H9 (cell line): ENCODE measurements around the gene CDKL5. TPM values are rescaled to one million over a fixed set of nuclear protein-coding genes. Genes with fewer than 3 reads are reported as not detected.

Experiments
- DNase-seq: peaks from one replicate; pipeline ENCODE4 v3.0.0-alpha.2; 2017
- H2AFZ ChIP-seq: one replicate; pipeline ENCODE4 v1.6.1; 2013; ENCODE audit warnings: mild to moderate bottlenecking, low read length, control low read depth, moderate library complexity
- H2AK5ac ChIP-seq: 2 replicates; pipeline ENCODE4 v1.6.1; 2013; ENCODE audit warnings: low read length, control low read depth, mixed read lengths; ENCODE audit not compliant: insufficient read length
- H2BK120ac ChIP-seq: one replicate; pipeline ENCODE4 v1.6.1; 2013; ENCODE audit warnings: low read depth, mild to moderate bottlenecking, low read length, control low read depth, inconsistent platforms; ENCODE audit not compliant: poor library complexity, severe bottlenecking
- H2BK12ac ChIP-seq: 2 replicates; pipeline ENCODE4 v1.6.1; 2013; ENCODE audit warnings: low read length, control low read depth, mixed read lengths, low read depth; ENCODE audit not compliant: insufficient read length
- H2BK15ac ChIP-seq: 2 replicates; pipeline ENCODE4 v1.6.1; 2013; ENCODE audit warnings: low read depth, low read length, control low read depth
- H2BK20ac ChIP-seq: one replicate; pipeline ENCODE4 v1.6.1; 2013; ENCODE audit warnings: low read depth, mild to moderate bottlenecking, low read length, control low read depth, inconsistent platforms; ENCODE audit not compliant: poor library complexity, severe bottlenecking
- H2BK5ac ChIP-seq: 2 replicates; pipeline ENCODE4 v1.6.1; 2013; ENCODE audit warnings: low read length, control low read depth, mixed read lengths; ENCODE audit not compliant: insufficient read length
- H3K14ac ChIP-seq: 2 replicates; pipeline ENCODE4 v1.6.1; 2013; ENCODE audit warnings: low read length, control low read depth; ENCODE audit not compliant: insufficient read depth
- H3K18ac ChIP-seq: 2 replicates; pipeline ENCODE4 v1.6.1; 2013; ENCODE audit warnings: low read depth, mild to moderate bottlenecking, mixed read lengths, low read length, control low read depth; ENCODE audit not compliant: insufficient read length
- H3K23ac ChIP-seq: 2 replicates; pipeline ENCODE4 v1.6.1; 2013; ENCODE audit warnings: low read length, control low read depth, mixed read lengths, low read depth; ENCODE audit not compliant: insufficient read length
- H3K23me2 ChIP-seq: 2 replicates; pipeline ENCODE4 v1.6.1; 2013; ENCODE audit warnings: low read depth, mild to moderate bottlenecking, mixed read lengths, low read length, control low read depth; ENCODE audit not compliant: insufficient read length, poor library complexity, severe bottlenecking
- H3K27ac ChIP-seq: 2 replicates; pipeline ENCODE4 v1.5.1; 2013; ENCODE audit warnings: low read length, control low read depth, mixed read lengths, low read depth; ENCODE audit not compliant: insufficient read length
- H3K27me3 ChIP-seq: 2 replicates; pipeline ENCODE4 v1.6.1; 2013; ENCODE audit warnings: low read length, control low read depth, inconsistent platforms; ENCODE audit not compliant: insufficient read depth
- H3K4ac ChIP-seq: 2 replicates; pipeline ENCODE4 v1.6.1; 2013; ENCODE audit warnings: low read depth, mild to moderate bottlenecking, control low read depth, inconsistent platforms, low read length, moderate library complexity
- H3K4me1 ChIP-seq: 2 replicates; pipeline ENCODE4 v1.6.1; 2013; ENCODE audit warnings: low read length, control low read depth, inconsistent platforms; ENCODE audit not compliant: insufficient read depth
- H3K4me2 ChIP-seq: 2 replicates; pipeline ENCODE4 v1.6.1; 2013; ENCODE audit warnings: low read length, control low read depth, mixed read lengths; ENCODE audit not compliant: insufficient read length, insufficient read depth
- H3K56ac ChIP-seq: 2 replicates; pipeline ENCODE4 v1.6.1; 2013; ENCODE audit warnings: low read depth, mild to moderate bottlenecking, mixed read lengths, low read length, control low read depth; ENCODE audit not compliant: insufficient read length
- H3K79me1 ChIP-seq: 2 replicates; pipeline ENCODE4 v1.6.1; 2013; ENCODE audit warnings: low read depth, mild to moderate bottlenecking, moderate library complexity, low read length, control low read depth, inconsistent platforms; ENCODE audit not compliant: insufficient read depth, poor library complexity, severe bottlenecking
- H3K79me2 ChIP-seq: 2 replicates; pipeline ENCODE4 v1.6.1; 2013; ENCODE audit warnings: low read length, control low read depth, inconsistent platforms; ENCODE audit not compliant: insufficient read depth
- H3K9ac ChIP-seq: 2 replicates; pipeline ENCODE4 v1.6.1; 2013; ENCODE audit warnings: low read length, control low read depth, mixed read lengths; ENCODE audit not compliant: insufficient read length; ENCODE audit errors: extremely low read depth
- H3K9me3 ChIP-seq: one replicate; pipeline ENCODE4 v1.6.1; 2013; ENCODE audit warnings: low read depth, low read length, inconsistent platforms; ENCODE audit not compliant: control insufficient read depth
- H3T11ph ChIP-seq: one replicate; pipeline ENCODE4 v1.6.1; 2013; ENCODE audit warnings: mild to moderate bottlenecking, low read length, control low read depth, inconsistent platforms
- H4K20me1 ChIP-seq: one replicate; pipeline ENCODE4 v1.6.1; 2013; ENCODE audit not compliant: control insufficient read depth, insufficient read length, insufficient read depth
- H4K5ac ChIP-seq: 2 replicates; pipeline ENCODE4 v1.6.1; 2013; ENCODE audit warnings: low read depth, mild to moderate bottlenecking, mixed read lengths, low read length, control low read depth; ENCODE audit not compliant: insufficient read length
- H4K8ac ChIP-seq: replicated peaks from 2 replicates; pipeline ENCODE4 v1.6.1; 2013; ENCODE audit warnings: low read length, control low read depth, mixed read lengths, low read depth; ENCODE audit not compliant: insufficient read length
- H4K91ac ChIP-seq: 2 replicates; pipeline ENCODE4 v1.6.1; 2013; ENCODE audit warnings: low read depth, mild to moderate bottlenecking, moderate library complexity, mixed read lengths, low read length, control low read depth; ENCODE audit not compliant: insufficient read length
- H3K27ac Mint-ChIP-seq, 3 experiments: 2 replicates in 2 of 3; 3 replicates in 1 of 3; pipeline ENCODE4 v1.8.0; 2020 to 2021; ENCODE audit warnings: mixed read lengths in 3 of 3, mild to moderate bottlenecking in 1 of 3, moderate library complexity in 1 of 3
- H3K27me3 Mint-ChIP-seq: 2 replicates; pipeline ENCODE4 v1.8.0; 2021; ENCODE audit warnings: low read depth, mild to moderate bottlenecking, moderate library complexity, mixed read lengths
- H3K36me3 Mint-ChIP-seq, 3 experiments: 2 replicates in 2 of 3; 3 replicates in 1 of 3; pipeline ENCODE4 v1.8.0; 2020 to 2021; ENCODE audit warnings: low read depth in 3 of 3, mixed read lengths in 3 of 3; ENCODE audit not compliant: insufficient read depth in 1 of 3
- H3K4me1 Mint-ChIP-seq, 2 experiments: 2 replicates each; pipeline ENCODE4 v1.8.0; 2020; ENCODE audit warnings: mixed read lengths in 2 of 2
- H3K4me3 Mint-ChIP-seq, 2 experiments: 2 replicates in 1 of 2; 3 replicates in 1 of 2; pipeline ENCODE4 v1.8.0; 2020 to 2021; ENCODE audit warnings: mild to moderate bottlenecking in 2 of 2, mixed read lengths in 2 of 2, moderate library complexity in 1 of 2
- H3K9me3 Mint-ChIP-seq, 2 experiments: 2 replicates in 1 of 2; 3 replicates in 1 of 2; pipeline ENCODE4 v1.8.0; 2020; ENCODE audit warnings: mild to moderate bottlenecking in 2 of 2, mixed read lengths in 2 of 2, moderate library complexity in 1 of 2
- CTCF ChIP-seq: fragments of 200-600 bp; sonication (generic); conservative IDR thresholded peaks from 3 replicates; pipeline ENCODE4 v1.8.0; 2021; ENCODE audit warnings: antibody characterized with exemption, mild to moderate bottlenecking
- WGBS: extraction: QIAGEN DNeasy Blood & Tissue Kit; methylation state at CpG from one replicate; pipeline ENCODE4 v1.1.7; 2013; ENCODE audit warnings: missing lambda C conversion rate, low lambda C conversion rate, mixed read lengths; ENCODE audit not compliant: insufficient read length; ENCODE audit errors: extremely low coverage; 5-methylcytosine and 5-hydroxymethylcytosine counted together
- total RNA-seq: library from RNA; stranded (reverse); gene quantifications from 2 replicates; pipeline ENCODE4 v1.2.1, GENCODE V29; 2021

CDKL5 gene
- total RNA-seq, 1 experiment from 2014 or later, result 19.5 TPM

- no peak overlapping the region for H2BK15ac ChIP-seq
- Mint-ChIP-seq H3K9me3 (peaks cover 55 to 64% of the 10 kb centered on the region in 2 experiments), H3K36me3 (peaks cover 9 to 23% (median 11%) of the 10 kb centered on the region in 3 experiments), H3K4me1 (peaks cover 0 to 9% of the 10 kb centered on the region in 2 experiments; a peak in 2 of 4 replicates), H3K27ac (no peak overlapping the region), H3K27me3 (no peaks in the 10 kb centered on the region), H3K4me3 (no peak overlapping the region)
- H3K9me3 ChIP-seq, result no peaks in the 10 kb centered on the region
- no peak overlapping the region for H4K5ac ChIP-seq
- no peak overlapping the region for H3K14ac ChIP-seq
- no peak for TF ChIP-seq CTCF
- H3K4me2 ChIP-seq, result no peak overlapping the region
- H3K9ac ChIP-seq, result no peak overlapping the region
- no peaks in the 10 kb centered on the region for H4K20me1 ChIP-seq
- no peaks in the 10 kb centered on the region for H3K79me1 ChIP-seq
- H3K79me2 ChIP-seq, result no peaks in the 10 kb centered on the region; the same call in 1 of the 2 replicates
- H3K4ac ChIP-seq, result no peak overlapping the region
- H3K4me1 ChIP-seq, result no peaks in the 10 kb centered on the region
- WGBS, result no CpG with 5 or more reads among the region's 2 CpGs
- no peak overlapping the region for H3K56ac ChIP-seq
- DNase-seq, result no peak
- H2BK120ac ChIP-seq, result no peak overlapping the region
- H4K8ac ChIP-seq, result no peak overlapping the region
- H2BK20ac ChIP-seq, result no peak overlapping the region
- H3K18ac ChIP-seq, result no peak overlapping the region
- no peak overlapping the region for H2AK5ac ChIP-seq
- H2AFZ ChIP-seq, result no peak overlapping the region
- H3K23ac ChIP-seq, result no peak overlapping the region
- H3K23me2 ChIP-seq, result no peaks in the 10 kb centered on the region
- H3T11ph ChIP-seq, result no peak overlapping the region
- no peak overlapping the region for H2BK5ac ChIP-seq
- H3K27ac ChIP-seq, result no peak overlapping the region
- H2BK12ac ChIP-seq, result no peak overlapping the region
- H4K91ac ChIP-seq, result no peak overlapping the region
- no peaks in the 10 kb centered on the region for H3K27me3 ChIP-seq
Measured at GRCh38 chrX:18471296-18471695, 45.9 kb downstream of the CDKL5 start.
